GM18499 (cell line): Measurements from ENCODE around the gene TAF11L13.
"Not testable (repeated sequence)": the region's sequence is repeated elsewhere in the genome, so short reads cannot be mapped to it uniquely, and the experiment has no call there.

Experiments used
- ATAC-seq: cut with Tn5 transposase; IDR thresholded peaks from one replicate; pipeline ENCODE4 v1.9.1; 2021; ENCODE audit warnings: moderate number of reproducible peaks; ENCODE audit not compliant: insufficient read depth, unreplicated experiment

The TAF11L13 gene

GRCh38 chr5:17631788-17632187 is at the start of gene TAF11L13:
Gene TAF11L13, plus strand, starts transcription at chr5:17632088.
- ATAC-seq = not testable (repeated sequence)

DNA sequence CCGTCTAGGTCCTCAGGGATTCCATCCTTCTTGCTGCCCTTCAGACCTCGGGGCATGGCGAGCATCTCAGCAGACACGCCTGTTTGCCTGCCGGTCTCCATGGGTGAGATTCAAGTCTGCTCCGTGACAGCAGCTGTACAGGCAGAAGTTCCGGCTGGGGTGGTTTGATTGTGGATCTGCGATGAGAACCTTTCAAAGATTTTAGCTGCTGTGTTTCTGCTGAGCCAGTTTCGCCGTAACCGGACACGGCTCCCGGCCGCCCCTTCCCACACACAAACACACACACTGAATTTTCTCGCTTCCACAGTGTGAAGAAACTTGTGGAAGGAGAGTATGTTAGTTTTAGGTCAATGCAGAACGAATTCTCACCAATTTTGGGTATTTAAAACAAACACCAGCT is 46.2 kb upstream of the TAF11L13 start, which contains the start of gene TAF11L7:
Gene TAF11L7 (minus strand): TSS at position 101 of the 400 bp plus-strand sequence.
- ATAC-seq = not testable (repeated sequence)

- not testable (repeated sequence) for ATAC-seq
Observed at GRCh38 chr5:17590860-17591259, 41.0 kb upstream of the TAF11L13 start, which contains the start of gene TAF11L8. Gene TAF11L8, minus strand, starts transcription at chr5:17590960.

DNA sequence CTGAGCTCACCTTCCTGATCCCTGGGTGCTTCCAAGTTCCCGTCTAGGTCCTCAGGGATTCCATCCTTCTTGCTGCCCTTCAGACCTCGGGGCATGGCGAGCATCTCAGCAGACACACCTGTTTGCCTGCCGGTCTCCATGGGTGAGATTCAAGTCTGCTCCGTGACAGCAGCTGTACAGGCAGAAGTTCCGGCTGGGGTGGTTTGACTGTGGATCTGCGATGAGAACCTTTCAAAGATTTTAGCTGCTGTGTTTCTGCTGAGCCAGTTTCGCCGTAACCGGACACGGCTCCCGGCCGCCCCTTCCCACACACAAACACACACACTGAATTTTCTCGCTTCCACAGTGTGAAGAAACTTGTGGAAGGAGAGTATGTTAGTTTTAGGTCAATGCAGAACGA is 37.6 kb upstream of the TAF11L13 start, which contains the start of gene TAF11L9:
Gene TAF11L9 (minus strand): TSS at position 140 of the 400 bp plus-strand sequence.
- ATAC-seq = not testable (repeated sequence)

GRCh38 chr5:17597728-17598127 is 34.2 kb upstream of the TAF11L13 start, which contains the start of gene TAF11L10:
Gene TAF11L10, minus strand, starts transcription at chr5:17597828.
- ATAC-seq = not testable (repeated sequence)

DNA sequence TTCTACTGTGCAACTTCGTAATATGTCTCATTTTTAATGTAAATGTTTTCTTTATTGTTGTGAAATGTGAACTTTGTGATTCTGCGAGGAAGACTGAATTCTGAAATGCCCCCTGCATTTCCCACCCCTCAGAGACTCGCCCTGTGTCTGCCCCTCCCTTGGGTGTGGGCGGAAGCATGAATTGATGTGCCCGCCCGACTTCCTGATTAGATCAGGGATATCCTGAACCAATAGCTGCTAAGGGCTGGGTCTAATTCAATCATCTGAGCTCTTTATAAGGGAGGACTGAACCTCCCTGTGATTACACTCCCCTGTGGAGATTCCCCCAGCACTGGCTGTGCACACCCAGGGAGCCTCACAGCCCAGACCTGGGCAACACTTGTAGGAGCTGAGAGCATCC is 28.0 kb upstream of the TAF11L13 start, which contains the start of gene TAF11L11:
Gene TAF11L11 (plus strand): TSS at position 304 of the 400 bp plus-strand sequence.
- not testable (repeated sequence) for ATAC-seq

- ATAC-seq = no peak
Observed at GRCh38 chr5:17604951-17605350, 26.9 kb upstream of the TAF11L13 start.

- not testable (repeated sequence) for ATAC-seq
Observed at GRCh38 chr5:17607461-17607860, 24.4 kb upstream of the TAF11L13 start.

GRCh38 chr5:17610092-17610491 is 21.8 kb upstream of the TAF11L13 start, which contains the start of gene TAF11L12:
Gene TAF11L12, plus strand, starts transcription at chr5:17610392.
- not testable (repeated sequence) for ATAC-seq

DNA sequence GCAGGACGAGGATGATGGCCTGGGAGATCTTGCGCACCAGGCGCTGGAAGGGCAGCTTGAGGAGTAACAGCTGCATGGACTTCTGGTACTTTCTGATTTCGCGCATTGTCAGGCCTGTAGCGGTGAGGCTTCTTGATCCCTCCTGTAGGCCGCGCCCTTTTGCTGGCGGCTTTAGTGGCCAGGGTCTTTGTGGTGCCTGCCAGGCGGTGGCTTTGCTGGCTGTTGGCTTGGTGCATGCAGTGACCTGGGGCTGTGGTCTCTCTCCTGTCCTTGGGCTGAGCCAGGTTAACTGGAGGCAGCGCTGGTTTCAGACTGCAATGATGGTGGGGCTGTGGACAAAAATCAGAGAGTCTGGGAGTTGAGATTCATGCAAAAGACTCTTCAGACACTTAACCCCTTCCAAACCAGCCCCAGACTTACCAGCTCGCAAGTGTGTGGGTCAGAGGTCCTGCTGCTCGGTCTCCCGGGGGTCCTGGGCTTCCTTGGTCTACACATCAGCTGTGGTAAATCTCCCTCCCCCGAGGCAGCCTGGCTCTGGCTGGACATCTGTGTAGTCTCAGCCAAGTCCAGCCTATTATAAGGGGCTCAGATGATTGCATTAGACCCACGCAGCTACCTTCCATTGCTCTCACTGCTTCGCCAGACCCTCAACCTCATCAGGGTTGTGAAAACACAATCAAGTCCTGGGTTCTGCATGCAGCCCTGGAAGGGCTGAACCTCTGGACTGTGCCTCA is 16.8 kb upstream of the TAF11L13 start:
- no peak for ATAC-seq

GRCh38 chr5:17619354-17619753 is 12.5 kb upstream of the TAF11L13 start:
- ATAC-seq = no peak

- ATAC-seq = no peak
Observed at GRCh38 chr5:17620627-17621026, 11.3 kb upstream of the TAF11L13 start.

DNA sequence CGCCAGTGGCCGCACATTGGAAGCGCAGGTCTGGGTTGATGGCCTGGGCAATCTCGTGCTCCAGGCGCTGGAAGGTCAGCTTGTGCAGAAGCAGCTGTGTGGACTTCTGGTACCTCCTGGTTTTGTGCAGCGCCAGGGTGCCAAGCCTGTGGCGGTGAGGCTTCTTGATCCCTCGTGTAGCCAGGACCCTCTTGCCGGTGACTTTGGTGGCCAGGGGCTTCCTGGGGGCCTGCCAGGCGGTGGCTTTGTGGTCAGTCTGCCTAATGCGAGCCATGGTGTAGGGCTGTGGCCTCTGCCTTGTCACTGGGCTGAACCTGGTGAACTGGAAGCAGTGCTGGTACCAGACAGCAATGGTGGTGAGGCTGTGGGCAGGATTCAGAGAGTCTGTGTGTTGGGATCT is 6.2 kb upstream of the TAF11L13 start:
- ATAC-seq = no peak

DNA sequence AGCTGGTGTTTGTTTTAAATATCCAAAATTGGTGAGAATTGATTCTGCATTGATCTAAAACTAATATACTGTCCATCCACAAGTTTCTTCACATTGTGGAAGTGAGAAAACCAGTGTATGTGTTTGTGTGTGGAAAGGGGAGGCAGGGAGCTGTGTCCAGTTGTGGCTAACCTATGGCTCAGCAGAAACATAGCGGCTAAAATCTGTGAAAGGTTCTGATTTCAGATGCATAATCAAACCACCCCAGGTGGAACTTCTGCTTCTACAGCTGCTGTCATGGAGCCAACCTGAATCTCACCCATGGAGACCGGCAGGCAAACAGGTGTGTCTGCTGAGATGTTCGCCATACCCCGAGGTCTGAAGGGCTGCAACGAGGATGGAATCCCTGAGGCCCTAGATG is 2.3 kb downstream of the TAF11L13 start, which contains the start of gene TAF11L14:
Gene TAF11L14 (plus strand): TSS at position 301 of the 400 bp plus-strand sequence.
- no peak for ATAC-seq

DNA sequence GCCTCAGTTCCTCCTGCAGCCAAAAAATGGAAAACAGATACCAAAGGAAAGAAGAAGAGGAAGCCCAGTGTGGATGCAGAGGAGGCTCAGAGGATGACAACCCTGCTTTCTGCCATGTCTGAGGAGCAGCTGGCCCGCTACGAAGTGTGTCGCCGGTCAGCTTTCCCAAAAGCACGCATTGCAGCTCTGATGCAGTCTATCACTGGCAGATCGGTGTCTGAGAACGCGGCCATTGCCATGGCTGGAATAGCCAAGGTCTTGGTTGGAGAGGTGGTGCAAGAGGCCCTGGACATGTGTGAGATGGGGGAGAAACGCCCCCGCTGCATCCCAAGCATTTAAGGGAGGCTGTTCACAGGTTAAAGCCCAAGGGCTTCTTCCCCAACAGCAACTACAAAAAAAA is 17.3 kb downstream of the TAF11L13 start:
- not testable (repeated sequence) for ATAC-seq

DNA sequence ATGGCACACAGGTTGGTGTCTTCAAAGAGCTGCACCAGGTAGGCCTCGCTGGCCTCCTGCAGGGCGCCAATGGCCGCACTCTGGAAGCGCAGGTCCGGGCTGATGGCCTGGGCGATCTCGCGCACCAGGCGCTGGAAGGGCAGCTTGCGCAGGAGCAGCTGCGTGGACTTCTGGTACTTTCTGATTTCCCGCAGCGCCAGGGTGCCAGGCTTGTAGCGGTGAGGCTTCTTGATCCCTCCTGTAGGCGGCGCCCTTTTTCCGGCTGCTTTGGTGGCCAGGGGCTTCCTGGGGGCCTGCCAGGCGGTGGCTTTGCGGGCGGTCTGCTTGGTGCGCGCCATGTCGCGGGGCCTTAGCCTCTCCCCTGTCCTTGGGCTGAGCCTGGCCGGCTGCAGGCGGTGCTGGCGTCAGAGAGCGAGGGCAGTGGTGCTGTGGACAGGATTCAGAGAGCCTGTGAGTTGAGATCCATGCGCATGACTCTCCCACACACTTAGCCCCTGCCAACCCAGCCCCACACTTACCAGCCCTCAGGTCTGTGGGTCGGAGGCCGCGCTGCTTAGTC is 23.4 kb downstream of the TAF11L13 start:
- not testable (repeated sequence) for ATAC-seq

- no peak for ATAC-seq
Observed at GRCh38 chr5:17655921-17656320, 24.0 kb downstream of the TAF11L13 start.

GRCh38 chr5:17663182-17663581 is 31.3 kb downstream of the TAF11L13 start:
- ATAC-seq = no peak

DNA sequence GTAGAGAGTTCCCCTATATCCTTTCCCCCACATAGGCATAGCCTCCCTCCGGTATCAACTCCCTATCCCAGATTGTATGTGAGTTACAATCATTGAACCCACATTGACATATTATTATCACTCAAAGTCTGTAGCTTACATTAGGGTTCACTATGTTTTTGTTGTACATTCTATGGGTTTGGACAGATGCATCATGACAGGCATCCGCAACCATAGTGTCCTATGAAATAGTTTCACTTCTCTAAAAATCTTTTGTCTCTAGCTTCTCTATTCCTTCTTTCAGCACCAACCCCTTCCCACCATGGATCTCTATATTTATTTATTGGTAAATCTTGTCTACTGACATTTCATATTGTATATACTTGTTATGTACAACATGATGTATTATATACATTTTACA is 33.9 kb downstream of the TAF11L13 start:
- ATAC-seq = no peak

DNA sequence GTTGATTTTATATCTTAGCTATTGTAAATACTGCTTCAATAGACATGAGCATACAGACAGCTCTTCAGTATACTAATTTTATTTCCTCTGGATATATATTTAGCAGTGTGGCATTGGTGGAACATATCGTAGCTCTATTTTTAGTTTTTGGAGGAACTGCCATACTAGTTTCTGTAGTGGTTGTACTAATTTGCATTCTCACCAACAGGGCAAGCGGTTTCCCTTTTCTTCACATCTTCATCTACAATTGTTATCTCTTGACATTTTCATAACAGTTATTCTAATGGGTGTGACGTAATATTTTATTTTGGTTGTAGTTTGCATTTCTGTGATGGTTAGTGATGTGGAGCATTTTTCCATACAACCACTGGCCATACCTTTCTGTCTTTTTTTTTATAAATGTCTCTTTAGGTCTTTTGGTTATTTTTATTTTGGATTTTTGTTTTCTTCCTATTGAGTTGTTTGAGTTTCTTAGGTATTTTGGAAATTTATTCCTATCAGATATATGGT is 34.9 kb downstream of the TAF11L13 start:
- no peak for ATAC-seq

DNA sequence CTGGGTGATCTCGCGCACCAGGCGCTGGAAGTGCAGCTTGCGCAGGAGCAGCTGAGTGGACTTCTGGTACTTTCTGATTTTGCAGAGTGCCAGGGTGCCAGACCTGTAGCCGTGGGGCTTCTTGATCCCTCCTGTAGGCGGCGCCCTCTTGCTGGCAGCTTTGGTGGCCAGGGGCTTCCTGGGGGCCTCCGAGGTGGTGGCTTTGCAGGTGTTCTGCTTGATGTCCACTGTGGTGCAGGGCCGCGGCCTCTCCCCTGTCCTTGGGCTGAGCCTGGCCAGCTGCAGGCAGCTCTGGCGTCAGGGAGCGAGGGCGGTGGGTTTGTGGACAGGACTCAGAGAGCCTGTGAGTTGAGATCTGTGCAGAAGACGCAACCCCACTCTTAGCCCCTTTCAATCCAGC is 38.5 kb downstream of the TAF11L13 start:
- no peak for ATAC-seq
